Activated CD4-positive, alpha-beta T cell treated with anti-CD3 and anti-CD28 coated beads, Interleukin-2, Interleukin-4, amounts not matched to agents 100 ng/mL and 50 ng/mL, durations not matched to agents 16 hours and 8 hours (primary cell): ENCODE data around the gene LMO7.

Source experiments
- DNase-seq: peaks from one replicate; pipeline ENCODE4 v3.0.0-alpha.2; 2020; ENCODE audit warnings: low spot score

Gene LMO7

DNA sequence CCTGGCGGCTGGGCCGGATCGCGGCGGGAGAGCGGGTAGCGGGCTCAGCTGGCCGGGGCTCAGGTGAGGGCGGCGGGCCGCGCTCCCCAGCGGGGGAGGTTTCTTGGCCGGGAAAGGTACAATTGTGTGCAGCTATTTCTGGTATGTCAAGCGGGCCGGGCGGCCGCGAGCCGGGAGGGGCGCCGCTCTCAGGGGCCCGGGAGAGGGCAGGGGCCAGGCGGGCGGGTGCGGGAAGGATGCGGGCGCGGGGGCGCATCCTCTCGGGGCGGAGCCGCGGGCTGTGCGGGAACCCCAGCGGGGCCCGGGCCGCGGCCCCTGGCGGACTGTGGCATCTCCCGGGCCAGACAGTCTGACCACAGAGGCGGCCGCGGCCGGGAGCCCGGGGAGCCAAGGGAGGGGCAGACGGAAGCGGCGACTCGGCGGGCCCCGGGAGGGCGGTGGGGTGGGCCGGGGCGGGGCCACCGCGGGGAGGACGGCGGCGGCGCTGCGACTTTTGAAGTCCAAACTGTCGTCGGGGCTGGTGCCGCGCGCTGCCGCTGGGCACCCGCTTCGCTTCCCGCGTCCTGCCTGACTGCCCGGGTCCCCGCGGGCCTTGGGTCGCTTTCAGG is at the start of gene LMO7:
Gene LMO7 (plus strand): TSS at position 503 of the 608 bp plus-strand sequence. CDS start 328 bp downstream, outside the sequence.
- DNase-seq = peak; percentile 10

DNA sequence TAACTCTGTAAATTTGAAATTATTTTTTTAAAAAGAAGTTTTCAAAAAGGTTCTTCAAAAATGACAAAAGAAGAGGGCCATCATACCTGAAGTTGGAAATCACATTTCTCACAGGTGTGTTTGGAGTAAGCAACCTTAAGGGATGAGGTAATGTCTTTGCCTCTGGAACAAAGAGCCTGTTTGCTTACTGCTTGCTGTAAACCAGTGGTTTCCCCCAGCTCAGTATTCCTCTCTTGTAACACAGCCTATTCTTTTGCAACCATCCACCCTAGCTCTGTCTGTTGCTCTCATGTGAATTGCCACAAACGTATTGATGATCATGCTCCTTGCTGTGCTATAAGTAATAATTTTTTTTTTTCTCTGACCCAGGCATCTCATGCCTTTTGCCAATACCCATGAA is 48.5 kb upstream of the LMO7 start:
- no peak for DNase-seq

DNA sequence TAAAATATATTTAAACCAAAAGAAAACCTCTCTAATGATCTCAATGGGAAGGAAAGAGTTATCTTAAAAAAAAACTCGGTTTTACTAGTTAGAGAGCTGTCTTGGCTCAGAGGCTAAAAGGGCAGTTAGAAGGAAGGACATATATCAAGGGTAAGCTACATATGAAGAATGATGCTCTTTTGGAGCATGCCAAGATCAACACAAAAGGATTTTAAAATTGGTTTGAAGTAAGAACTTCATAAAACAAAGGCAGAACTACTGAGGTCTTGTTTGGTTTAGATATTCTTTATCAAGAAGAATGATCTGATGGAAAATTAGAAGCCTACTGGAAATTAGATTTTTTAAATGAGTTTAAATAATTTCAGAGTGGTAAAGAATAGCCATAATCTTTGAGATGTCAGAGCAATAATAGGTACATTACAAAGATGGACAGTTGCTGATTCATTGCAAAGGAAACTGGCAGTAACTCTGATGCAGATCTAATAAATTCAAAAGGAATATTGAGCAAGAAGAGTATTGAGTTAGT is 39.4 kb upstream of the LMO7 start:
- DNase-seq = no peak

DNA sequence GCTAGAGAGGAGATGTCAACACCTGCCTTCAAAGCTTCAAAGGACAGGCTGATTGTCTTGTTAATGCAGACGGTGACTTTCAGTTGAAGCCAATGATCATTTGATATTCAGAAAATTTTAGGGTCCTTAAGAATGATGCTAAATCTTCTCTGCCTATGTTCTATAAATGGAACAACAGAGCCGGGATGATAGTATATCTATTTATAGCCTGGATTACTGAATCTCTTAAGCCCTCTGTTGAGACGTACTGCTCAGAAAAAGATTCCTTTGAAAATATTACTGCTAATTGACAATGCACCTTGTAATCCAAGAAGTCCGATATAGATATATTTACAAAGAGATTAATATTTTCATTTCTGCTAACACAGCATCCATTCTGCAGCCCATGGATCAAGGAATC is 35.8 kb upstream of the LMO7 start:
- DNase-seq = no peak

DNA sequence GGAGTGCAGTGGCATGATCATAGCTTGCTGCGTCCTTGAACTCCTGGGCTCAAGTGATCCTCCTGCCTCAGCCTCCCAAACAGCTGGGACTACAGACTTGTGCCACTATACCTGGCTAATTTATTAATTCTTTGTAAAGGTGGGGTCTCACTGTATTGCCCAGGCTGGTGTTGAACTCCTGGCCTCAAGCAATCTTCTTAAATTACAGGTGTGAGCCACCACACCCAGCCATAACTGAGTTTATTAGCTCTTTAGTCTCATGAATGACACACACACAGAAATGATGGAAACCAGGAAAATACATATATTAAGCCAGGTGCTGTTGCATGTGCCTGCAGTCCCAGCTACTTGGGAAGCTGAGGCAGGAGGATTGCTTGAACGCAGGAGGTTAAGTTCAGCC is 33.1 kb upstream of the LMO7 start:
- no peak for DNase-seq

DNA sequence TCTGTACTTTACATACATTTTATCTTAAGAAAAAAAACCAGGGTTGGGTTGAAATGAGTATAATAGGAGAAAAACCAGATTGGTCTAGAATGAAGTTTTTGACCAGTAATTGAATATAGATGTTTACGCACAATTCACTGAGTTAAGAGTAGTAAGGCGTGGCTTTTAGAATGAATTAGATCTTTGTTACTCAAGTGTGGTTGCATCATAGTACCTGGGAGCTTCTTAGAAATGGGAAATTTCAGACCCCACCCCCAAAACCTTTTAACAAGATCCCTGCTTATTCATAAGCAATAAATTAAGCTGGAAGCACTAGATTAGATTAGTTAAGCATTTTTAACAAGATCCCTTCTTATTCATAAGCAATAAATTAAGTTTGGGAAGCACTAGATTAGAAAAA is 28.7 kb upstream of the LMO7 start:
- no peak for DNase-seq

DNA sequence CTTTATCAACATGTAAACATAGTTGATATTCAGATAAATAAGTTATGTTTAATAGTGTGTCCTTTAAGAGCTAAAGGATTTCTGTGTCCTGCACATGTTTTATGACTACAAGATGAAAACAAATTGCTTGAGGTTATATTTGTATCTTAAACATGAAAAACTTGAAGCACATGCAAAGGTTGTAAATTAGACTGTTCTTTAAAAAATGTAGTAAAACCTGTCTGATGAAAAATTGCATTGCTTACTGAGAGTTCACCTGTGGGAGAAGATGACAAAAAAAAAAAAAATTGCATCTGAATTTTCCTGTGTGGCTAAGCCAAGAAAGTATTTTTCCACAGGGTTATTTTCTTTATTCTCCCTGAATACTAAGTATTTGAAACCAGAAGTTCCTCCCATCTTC is 25.7 kb upstream of the LMO7 start:
- no peak for DNase-seq

DNA sequence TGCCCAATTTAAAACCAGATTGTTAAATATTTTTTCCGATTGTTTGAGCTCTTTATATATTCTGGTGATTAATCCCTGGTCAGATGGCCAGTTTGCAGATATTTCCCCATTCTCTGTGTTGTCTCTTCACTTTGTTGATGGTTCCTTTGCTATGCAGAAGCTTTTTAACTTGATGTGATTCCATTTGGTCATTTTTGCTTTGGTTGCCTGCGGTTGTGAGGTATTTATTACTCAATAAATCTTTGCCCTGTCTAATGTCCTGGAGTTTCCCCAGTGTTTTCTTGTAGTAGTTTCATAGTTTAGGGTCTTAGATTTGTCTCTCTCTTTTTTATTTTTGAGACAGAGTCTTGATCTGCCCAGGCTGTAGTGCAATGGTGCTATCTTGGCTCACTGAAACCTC is 23.8 kb upstream of the LMO7 start:
- no peak for DNase-seq

DNA sequence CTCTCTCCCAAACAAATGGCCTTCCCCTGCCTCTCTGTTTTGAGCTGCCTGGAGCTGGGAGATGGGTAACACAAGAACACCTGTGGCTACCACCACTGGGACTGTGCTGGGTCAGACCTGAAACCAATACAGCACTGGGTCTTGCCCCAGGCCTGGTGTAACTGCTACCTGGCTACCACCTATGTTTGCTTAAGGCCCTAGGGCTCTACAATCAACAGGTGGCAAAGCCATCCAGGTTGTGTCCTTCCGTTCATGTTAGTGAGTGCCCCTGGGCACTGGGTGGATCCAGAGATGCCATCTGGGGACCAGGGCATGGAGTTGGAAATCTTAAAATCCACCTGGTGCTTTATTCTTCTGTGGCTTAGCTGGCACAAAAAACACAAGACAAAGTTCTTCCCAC is 18.9 kb upstream of the LMO7 start:
- no peak for DNase-seq

DNA sequence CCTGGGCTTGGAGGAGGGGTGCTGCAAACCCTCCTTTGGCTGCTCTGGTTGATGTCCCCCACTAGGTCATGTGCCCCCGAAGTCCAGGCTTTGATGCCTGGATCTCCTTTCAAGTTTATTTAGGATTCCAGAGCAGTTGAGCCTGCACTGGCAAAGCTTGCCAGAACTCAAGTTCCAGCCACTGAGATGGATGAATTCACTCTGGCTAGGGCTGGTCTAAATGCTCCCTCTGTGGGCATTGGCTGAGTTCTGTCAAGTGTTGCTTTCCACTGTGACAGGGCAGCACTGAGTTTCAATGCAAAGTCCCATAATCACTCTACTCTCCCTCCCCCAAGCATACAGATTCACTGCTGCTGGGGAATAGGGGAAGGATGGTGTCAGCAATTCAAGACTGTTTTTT is 17.8 kb upstream of the LMO7 start:
- no peak for DNase-seq

DNA sequence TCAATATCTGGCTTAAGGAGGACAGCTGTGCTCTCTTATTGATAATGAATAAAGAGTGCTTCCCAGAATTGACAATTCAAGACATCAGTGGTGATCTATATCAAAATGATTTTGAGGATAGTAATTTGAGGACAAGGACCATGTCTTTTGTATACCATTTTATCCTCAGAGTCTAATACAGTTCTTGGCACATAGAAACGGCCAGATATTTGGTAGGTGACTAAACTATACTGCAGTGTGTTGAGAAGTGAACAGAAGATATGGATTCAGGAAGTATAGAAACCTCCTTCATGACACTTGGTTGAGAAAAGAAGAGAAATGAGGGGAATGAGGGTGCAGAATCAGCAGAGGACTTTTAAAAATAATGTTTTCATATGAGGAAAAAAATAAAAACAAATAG is 16.1 kb upstream of the LMO7 start:
- DNase-seq = no peak

DNA sequence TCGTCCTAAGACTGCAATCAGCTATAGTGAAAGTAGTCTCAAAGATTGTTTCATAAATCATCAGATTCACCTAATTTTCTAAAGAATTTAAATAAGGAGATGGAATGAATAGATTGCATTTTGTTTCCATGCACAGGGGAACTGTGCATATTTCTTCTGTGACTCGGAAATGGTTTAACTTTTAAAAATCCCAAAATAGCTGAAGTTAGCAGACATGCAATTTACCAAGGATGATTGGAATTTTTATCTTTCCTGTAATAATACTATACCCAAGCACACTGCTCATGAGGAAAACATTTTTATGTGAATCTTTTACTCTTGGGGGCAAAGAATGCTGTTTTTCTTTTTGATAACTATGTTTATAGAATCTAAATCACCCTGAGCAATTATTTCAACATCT is 15.0 kb upstream of the LMO7 start:
- no peak for DNase-seq

DNA sequence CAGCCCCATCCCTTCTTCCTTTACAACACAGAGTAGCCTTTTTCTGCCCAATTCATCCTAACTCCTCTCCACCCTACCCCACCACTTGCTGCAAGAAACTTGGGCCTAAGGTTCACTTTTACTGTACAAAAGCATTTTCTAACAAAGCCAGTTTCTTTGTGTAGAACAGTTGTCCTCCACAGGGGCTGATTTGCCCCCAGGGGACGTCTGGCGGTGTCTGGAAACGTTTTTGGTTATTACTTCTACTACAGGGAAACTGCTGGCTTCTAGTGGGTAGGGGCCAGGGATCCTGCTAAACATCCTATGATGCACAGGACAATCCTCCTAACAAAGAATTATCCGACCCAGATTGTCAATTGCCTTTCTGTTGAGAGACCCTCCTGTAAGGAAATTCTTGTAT is 7.3 kb upstream of the LMO7 start:
- no peak for DNase-seq

DNA sequence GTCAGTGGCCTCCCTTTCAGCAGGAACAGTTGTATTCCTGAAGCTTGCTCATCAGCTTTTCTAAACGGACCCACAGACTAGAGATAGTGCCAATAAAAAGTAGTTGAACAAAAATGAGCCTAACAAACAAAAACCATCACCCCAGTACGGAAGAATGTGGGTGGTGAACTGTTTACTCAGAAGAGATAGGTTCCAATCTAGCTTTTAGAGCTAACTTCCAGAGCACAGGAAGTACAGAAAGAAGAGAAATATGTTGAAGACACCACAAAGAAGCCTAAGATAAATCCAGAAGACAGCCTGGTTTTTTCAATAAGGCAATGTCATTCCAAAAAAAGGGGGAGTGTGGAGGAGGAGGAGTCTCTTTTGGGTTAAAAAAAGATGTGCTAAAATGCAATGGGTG is 2.8 kb upstream of the LMO7 start:
- no peak for DNase-seq

DNA sequence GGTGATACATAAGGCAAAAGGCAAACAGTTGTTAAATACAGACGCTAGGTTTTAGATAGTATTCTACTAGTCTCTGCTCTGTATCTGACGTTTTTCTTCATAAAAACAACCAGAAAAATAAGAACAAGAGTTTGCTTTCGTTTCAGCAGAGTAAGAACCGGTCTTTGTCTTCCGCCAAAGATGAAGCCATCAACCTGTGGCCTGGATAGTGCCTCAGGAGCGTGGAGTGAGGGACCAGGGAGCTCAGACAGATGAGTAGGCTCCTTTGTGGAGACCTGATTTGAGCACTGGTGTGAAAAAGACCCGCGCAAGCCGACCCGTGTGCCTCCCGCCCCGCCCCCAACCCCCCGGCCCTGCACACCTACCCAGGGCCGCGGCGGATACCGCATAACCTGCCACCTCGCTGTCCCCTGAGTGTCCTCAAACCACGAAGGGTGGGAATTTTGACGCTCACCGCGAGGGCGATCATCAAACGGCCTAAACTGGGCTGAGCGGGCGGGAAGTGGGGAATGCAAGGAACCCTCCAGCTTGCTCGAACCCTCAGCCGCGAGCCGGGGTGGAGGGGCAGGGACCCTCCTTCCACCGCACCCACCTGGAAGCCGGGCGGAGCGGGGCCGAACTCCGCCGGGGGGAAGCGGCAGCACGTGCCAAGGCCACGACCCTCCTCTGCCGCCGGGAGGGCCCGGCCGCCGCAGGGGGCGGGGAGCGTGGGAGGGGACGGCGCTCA is 866 bp upstream of the LMO7 start:
- no peak for DNase-seq

DNA sequence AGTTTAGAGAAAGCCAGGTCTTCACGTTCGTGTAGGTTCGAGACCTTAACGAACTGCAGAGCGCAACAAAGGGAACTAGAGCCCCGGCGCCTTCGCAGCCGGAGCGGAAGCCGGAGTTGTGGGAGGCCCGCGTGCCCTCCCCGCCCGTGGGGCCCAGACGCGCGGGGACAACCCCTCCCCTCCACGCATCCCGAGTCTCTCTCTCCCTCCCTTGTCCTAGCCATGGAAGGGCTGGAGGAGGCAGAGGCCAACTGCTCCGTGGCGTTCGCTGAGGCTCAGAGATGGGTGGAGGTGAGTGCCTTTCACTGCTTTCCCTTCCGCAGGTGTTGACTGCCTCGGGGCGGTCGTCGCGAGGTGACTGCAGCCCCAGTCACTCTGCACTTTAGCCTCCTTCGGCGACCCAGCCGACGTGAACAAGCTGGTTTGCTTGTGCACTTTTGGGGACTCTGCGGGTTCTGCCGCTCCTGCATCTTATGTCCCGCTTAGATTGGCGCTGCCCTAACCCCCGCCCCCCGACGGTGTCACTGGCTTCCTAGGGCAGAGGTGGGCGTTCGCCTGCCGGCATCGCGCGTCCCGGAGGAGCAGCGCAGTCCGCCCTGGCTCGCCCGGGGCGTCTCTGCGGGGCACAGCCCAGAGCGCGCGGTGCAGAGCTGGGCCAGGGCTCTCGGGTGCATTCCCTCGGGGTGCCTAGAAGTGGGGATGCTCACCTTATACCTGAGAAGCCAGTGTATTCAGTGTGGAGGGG is 478 bp downstream of the LMO7 start:
- DNase-seq = peak; percentile 7

DNA sequence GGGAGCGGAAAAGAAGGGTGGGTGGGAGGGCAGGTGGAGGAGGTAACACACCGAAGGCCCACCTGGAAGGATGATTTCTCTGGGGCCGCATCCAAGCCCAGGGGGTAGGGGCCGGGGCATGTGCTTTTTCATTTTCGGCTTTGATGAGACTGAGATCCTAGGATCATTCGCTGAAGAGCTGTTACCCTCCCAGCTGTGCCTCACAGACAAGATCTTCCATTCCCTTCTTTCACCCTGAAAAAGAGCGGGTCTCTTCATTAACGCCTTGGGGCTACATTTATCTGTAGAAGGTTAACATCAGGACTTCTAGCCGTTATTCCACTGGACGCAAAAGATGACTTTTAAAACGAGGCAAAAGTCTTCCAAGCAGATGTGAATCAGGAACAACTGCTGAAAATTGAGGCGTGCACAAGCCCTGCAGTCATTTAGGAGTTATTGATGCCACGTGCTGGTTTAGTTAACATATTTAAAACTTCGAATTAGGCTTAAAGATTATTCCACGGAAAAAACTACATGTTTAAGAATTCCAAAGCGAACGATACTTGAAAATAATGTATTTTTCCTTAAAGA is 1.1 kb downstream of the LMO7 start:
- DNase-seq = no peak

DNA sequence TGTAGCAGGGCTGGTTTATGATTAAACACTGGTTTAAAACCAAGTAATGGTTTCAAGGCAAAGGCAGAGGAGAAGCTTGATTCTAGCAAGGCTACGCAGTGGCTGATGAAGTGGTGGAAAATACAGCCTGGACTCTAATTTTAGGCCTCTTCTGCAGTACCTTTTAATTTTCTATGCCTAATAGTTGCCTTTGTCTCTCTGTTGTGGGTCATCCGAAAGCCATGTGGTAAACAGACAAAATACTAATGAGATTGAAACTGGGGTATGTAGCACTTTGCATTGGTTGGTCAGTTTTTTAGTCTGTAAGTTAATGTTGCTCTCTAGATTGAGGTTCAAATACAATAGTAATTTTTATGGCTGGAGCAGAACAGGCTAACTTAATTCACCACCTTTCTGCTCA is 3.3 kb downstream of the LMO7 start:
- DNase-seq = no peak

DNA sequence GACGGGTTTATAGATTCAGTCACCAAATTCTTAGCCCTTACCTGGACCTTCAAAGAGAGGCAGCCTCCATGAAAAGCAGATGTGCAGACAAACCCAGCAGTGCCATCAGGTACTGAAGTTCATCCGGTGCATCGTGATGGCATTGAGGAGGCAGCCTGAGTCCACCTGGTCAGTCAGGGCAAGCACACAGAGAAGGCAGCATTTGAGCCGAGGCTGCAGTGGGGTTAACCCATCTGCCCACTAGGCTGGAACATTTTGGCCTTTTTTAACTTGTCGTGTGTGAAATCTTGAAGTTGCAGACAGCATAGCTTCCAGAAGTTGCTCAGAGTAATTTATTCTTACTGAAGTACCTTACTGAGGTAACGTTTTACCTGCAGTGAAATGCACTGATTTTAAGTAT is 4.9 kb downstream of the LMO7 start:
- no peak for DNase-seq

DNA sequence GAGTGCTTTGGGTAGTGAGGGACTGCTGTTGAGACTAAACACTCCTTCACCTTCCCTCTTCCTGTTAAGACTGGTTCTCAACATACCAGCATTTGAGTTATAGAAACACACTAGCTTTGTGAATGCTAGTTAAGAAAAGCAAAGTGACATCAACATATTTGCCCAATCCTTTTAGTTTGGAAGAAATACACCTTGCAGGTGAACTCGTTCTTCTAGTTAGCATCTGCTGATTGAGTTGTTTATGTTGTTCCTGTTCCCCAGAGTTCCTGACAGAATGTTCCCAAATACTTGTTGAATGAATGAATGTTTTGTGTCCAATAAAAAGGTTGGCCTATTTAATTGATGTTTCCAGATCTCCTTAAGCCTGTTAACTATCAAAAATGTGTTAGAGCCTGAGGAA is 7.1 kb downstream of the LMO7 start:
- DNase-seq = no peak

DNA sequence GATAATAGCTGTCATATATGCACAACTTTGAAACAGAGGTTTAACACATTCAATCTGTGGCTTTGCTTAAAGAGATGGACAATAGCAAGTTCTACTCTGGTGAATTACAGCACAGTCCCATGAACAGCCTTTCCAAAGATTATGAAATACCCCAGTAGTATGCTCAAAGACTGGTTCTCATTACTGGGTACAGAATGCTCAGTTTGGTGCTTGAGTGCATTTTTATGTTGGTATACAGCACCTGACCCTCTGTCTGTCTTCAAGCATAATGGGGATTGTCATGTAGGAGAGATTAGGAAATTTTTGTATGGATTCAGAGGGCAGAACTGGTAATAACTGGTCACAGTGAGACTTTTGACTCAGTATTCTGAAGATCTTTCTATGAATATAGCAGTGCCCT is 7.6 kb downstream of the LMO7 start:
- no peak for DNase-seq

DNA sequence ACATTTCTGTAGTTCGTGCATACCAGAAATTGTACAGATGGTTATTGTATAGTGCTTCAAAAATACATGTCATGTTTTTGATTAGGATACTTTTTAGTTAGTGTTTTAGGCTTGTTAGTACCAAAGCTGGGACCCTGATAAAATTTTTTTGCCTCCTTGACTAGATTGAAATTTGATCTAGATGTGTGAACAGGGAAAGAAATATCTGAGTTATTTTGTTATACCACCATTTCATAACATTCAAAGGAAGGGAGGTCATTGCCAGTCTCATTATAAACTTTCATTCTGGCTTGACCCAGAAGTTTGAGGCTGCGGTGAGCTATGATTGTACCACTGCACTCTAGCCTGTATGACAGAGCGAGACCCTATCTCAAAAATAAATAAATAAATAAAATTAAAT is 9.0 kb downstream of the LMO7 start:
- DNase-seq = no peak
